ENCODE results near the gene ZNF598. TPM values are rescaled to one million over a fixed set of nuclear protein-coding genes. Genes with fewer than 3 reads are reported as not detected.
A peak's percentile ranks its signal among the peaks of the same experiment; 100 is the strongest.

Gene ZNF598
- total and polyA plus RNA-seq, 2 of the 13 experiments (the other 11 are each of a cell fraction or from before 2014, with no cell fraction given), result 13.5 to 14.2 TPM

DNA sequence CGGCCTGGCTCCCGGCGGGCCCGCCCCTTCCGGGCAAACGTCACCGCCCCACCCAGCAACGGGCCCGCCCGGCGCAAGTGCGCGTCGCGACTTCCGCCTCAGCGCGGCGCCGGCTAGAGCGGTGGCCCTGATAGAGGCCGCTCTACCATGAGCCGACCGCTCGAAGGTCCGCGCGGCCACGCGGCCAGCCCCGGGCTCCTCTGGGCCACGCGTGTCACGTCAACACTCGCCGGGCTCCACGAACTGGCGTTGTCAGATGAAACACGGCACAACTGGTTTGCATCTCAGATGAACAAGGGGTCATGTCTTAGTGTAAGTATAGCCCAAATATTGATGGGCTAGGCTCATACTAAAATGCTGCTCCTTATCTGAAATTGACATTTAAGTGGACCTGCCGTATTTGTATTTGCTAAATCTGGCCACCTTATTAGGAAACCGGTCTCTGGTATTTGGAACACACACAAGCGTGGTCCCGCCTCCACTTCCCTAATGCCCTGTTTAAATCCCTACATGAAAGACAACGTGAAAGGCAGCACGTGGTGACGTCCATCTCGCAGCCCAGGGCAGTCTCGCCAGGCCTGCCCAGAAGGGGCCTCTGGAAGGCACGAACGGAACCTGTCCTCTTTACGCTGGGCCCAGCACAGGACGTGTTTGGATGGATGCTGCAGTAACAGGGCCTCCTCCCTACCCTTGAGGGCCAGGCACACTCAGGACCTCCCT lies at the start of gene ZNF598 (continued):
- TF ChIP-seq, protein P1, sequence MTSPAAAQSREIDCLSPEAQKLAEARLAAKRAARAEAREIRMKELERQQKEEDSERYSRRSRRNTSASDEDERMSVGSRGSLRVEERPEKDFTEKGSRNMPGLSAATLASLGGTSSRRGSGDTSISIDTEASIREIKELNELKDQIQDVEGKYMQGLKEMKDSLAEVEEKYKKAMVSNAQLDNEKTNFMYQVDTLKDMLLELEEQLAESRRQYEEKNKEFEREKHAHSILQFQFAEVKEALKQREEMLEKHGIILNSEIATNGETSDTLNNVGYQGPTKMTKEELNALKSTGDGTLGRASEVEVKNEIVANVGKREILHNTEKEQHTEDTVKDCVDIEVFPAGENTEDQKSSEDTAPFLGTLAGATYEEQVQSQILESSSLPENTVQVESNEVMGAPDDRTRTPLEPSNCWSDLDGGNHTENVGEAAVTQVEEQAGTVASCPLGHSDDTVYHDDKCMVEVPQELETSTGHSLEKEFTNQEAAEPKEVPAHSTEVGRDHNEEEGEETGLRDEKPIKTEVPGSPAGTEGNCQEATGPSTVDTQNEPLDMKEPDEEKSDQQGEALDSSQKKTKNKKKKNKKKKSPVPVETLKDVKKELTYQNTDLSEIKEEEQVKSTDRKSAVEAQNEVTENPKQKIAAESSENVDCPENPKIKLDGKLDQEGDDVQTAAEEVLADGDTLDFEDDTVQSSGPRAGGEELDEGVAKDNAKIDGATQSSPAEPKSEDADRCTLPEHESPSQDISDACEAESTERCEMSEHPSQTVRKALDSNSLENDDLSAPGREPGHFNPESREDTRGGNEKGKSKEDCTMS (CRISPR knock-in tag; conservative IDR thresholded peaks at IDR 0.05), result no peak
- TF ChIP-seq ATF1 (CRISPR knock-in tag; IDR thresholded peaks at IDR 0.05) (no peak), ZNF556 (CRISPR knock-in tag; IDR thresholded peaks at IDR 0.05; ENCODE audit: borderline replicate concordance) (peak; percentile 21; the same call in 1 of the 2 replicates), RXRA (CRISPR knock-in tag; IDR thresholded peaks at IDR 0.05) (peak; percentile 30), TRIM24 (CRISPR knock-in tag; IDR thresholded peaks at IDR 0.05) (no peak), TCF7L2 (IDR thresholded peaks at IDR 0.05; ENCODE audit: low read depth, low read length) (no peak), NFKBIZ (CRISPR knock-in tag; IDR thresholded peaks at IDR 0.05) (peak; percentile 69; the same call in 1 of the 2 replicates), DR1 (CRISPR knock-in tag; IDR thresholded peaks at IDR 0.05) (no peak), HNRNPUL1 (IDR thresholded peaks at IDR 0.05; ENCODE audit: low read depth, low read length) (no peak), ZEB1 (IDR thresholded peaks at IDR 0.05; ENCODE audit: insufficient replicate concordance, low read depth) (no peak), ZNF790 (CRISPR knock-in tag; IDR thresholded peaks at IDR 0.05; ENCODE audit: borderline replicate concordance) (peak; percentile 70; the same call in 1 of the 2 replicates), MBD4 (IDR thresholded peaks at IDR 0.05; ENCODE audit: borderline replicate concordance, low read length) (no peak)
- TF ChIP-seq, protein P2, sequence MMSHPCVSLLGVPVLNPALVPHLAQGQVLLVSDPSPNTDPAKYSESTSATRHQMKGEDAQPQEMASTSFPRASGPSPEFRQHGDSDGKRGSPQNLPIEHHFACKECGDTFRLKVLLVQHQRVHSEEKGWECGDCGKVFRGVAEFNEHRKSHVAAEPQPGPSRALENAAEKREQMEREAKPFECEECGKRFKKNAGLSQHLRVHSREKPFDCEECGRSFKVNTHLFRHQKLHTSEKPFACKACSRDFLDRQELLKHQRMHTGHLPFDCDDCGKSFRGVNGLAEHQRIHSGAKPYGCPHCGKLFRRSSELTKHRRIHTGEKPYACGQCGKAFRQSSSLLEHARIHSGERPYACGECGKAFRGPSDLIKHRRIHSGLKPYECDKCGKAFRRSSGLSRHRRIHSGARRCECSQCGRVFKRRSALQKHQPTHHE (CRISPR knock-in tag; IDR thresholded peaks at IDR 0.05; ENCODE audit: borderline replicate concordance), result no peak
- TF ChIP-seq, protein P3, sequence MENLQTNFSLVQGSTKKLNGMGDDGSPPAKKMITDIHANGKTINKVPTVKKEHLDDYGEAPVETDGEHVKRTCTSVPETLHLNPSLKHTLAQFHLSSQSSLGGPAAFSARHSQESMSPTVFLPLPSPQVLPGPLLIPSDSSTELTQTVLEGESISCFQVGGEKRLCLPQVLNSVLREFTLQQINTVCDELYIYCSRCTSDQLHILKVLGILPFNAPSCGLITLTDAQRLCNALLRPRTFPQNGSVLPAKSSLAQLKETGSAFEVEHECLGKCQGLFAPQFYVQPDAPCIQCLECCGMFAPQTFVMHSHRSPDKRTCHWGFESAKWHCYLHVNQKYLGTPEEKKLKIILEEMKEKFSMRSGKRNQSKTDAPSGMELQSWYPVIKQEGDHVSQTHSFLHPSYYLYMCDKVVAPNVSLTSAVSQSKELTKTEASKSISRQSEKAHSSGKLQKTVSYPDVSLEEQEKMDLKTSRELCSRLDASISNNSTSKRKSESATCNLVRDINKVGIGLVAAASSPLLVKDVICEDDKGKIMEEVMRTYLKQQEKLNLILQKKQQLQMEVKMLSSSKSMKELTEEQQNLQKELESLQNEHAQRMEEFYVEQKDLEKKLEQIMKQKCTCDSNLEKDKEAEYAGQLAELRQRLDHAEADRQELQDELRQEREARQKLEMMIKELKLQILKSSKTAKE (CRISPR knock-in tag; IDR thresholded peaks at IDR 0.05; ENCODE audit: borderline replicate concordance), result no peak
- TF ChIP-seq, protein P4, sequence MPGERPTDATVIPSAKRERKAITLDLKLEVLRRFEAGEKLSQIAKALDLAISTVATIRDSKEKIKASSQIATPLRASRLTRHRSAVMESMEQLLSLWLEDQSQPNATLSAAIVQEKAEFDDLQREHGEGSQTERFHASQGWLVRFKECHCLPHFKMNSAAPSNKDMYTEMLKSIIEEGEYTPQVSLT (CRISPR knock-in tag; IDR thresholded peaks at IDR 0.05; ENCODE audit: borderline replicate concordance, low read depth), result no peak
- TF ChIP-seq, protein P5, sequence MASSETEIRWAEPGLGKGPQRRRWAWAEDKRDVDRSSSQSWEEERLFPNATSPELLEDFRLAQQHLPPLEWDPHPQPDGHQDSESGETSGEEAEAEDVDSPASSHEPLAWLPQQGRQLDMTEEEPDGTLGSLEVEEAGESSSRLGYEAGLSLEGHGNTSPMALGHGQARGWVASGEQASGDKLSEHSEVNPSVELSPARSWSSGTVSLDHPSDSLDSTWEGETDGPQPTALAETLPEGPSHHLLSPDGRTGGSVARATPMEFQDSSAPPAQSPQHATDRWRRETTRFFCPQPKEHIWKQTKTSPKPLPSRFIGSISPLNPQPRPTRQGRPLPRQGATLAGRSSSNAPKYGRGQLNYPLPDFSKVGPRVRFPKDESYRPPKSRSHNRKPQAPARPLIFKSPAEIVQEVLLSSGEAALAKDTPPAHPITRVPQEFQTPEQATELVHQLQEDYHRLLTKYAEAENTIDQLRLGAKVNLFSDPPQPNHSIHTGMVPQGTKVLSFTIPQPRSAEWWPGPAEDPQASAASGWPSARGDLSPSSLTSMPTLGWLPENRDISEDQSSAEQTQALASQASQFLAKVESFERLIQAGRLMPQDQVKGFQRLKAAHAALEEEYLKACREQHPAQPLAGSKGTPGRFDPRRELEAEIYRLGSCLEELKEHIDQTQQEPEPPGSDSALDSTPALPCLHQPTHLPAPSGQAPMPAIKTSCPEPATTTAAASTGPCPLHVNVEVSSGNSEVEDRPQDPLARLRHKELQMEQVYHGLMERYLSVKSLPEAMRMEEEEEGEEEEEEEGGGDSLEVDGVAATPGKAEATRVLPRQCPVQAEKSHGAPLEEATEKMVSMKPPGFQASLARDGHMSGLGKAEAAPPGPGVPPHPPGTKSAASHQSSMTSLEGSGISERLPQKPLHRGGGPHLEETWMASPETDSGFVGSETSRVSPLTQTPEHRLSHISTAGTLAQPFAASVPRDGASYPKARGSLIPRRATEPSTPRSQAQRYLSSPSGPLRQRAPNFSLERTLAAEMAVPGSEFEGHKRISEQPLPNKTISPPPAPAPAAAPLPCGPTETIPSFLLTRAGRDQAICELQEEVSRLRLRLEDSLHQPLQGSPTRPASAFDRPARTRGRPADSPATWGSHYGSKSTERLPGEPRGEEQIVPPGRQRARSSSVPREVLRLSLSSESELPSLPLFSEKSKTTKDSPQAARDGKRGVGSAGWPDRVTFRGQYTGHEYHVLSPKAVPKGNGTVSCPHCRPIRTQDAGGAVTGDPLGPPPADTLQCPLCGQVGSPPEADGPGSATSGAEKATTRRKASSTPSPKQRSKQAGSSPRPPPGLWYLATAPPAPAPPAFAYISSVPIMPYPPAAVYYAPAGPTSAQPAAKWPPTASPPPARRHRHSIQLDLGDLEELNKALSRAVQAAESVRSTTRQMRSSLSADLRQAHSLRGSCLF (CRISPR knock-in tag; IDR thresholded peaks at IDR 0.05; ENCODE audit: borderline replicate concordance), result no peak
- TF ChIP-seq, protein P6, sequence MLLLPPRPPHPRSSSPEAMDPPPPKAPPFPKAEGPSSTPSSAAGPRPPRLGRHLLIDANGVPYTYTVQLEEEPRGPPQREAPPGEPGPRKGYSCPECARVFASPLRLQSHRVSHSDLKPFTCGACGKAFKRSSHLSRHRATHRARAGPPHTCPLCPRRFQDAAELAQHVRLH (CRISPR knock-in tag; IDR thresholded peaks at IDR 0.05; ENCODE audit: borderline replicate concordance, low read depth), result peak; percentile 61; the same call in 1 of the 2 replicates

Measured in HepG2 (cell line).